GM10248 (cell line): ENCODE measurements around the gene COL8A1.

ENCODE experiments used
- CTCF ChIA-PET: fragments of 300-600 bp; sonication (Branson Sonifier 250); formaldehyde crosslinking; extraction: SDS; loops from one replicate; lab custom pipeline; 2021; ENCODE audit warnings: antibody characterized with exemption; lab: Yijun Ruan, JAX
- POLR2A ChIA-PET: fragments of 350-650 bp; sonication (Branson Sonifier 250); formaldehyde crosslinking; extraction: SDS; loops from one replicate; lab custom pipeline; 2020; ENCODE audit warnings: antibody characterized with exemption; lab: Yijun Ruan, JAX
- DNase-seq: peaks from one replicate; pipeline ENCODE4 v3.0.0; 2012; ENCODE audit errors: extremely low spot score
- TF ChIP-seq, protein P1 (sequence below): IDR thresholded peaks from 2 replicates; pipeline ENCODE4 v1.5.1; 2012; ENCODE audit warnings: mild to moderate bottlenecking, low read depth; ENCODE audit errors: extremely low read depth, missing control alignments, control extremely low read depth

The COL8A1 gene

DNA sequence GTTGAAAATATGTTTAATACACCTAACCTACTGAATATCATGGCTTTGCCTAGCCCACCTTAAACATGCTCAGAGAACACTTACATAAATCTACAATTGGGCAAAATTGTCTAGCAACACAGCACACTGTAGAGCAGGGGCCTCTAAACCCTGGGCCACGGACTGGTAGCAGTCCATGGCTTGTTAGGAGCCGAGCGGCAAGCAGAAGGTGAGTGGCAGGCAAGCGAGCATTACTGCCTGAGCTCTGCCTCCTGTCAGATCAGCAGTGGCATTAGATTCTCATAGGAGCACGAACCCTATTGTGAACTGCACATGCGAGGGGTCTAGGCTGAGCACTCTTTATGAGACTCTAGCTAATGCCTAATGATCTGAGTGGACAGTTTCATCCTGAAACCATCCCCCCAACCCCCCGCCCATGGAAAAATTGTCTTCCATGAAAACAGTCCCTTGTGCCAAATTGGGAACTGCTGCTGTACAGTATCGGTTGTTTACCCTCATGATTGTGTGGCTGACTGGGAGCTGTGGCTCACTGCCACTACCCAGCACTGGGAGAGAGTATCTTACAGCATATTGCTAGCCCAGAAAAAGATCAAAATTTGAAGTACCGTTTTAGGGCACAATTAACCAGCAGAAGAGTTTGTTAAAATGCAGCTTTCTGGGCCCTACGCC lies 205.3 kb downstream of the COL8A1 start:
- TF ChIP-seq, protein P1, sequence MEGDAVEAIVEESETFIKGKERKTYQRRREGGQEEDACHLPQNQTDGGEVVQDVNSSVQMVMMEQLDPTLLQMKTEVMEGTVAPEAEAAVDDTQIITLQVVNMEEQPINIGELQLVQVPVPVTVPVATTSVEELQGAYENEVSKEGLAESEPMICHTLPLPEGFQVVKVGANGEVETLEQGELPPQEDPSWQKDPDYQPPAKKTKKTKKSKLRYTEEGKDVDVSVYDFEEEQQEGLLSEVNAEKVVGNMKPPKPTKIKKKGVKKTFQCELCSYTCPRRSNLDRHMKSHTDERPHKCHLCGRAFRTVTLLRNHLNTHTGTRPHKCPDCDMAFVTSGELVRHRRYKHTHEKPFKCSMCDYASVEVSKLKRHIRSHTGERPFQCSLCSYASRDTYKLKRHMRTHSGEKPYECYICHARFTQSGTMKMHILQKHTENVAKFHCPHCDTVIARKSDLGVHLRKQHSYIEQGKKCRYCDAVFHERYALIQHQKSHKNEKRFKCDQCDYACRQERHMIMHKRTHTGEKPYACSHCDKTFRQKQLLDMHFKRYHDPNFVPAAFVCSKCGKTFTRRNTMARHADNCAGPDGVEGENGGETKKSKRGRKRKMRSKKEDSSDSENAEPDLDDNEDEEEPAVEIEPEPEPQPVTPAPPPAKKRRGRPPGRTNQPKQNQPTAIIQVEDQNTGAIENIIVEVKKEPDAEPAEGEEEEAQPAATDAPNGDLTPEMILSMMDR, result no peak
- ChIA-PET CTCF (interaction anchor here (0.6 to 2.6 kb wide), 34 partner anchors 8 to 505 kb away, joined by 3 to 39 read pairs (median 4); partner anchors contain the start of genes CMSS1 and TBC1D23), POLR2A (no interaction called here)
- no peak for DNase-seq

DNA sequence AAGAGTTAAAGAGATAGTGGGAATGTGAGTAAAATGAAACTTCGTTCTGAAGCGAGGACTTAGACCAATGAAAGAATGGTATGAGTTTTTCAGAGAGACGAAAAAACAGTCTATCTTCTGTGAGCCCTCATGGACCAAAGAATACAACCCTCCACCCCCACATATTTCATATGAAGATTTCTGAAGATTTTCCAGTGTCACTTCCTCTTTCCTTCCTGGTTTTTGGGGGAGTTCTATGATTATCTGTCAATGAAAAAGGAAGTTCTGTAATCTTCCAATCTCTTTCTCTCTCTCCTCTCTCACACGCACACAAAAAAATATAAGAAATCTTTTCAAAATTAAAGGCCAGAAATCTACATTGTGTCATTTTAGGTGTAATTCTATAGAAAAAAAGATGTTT lies 206.9 kb downstream of the COL8A1 start:
- ChIA-PET POLR2A (no interaction called here), CTCF (interaction anchor here (1.0 to 4.2 kb wide), 5 partner anchors 13 to 471 kb away, joined by 4 to 39 read pairs (median 18); no protein-coding TSS in a partner anchor)

DNA sequence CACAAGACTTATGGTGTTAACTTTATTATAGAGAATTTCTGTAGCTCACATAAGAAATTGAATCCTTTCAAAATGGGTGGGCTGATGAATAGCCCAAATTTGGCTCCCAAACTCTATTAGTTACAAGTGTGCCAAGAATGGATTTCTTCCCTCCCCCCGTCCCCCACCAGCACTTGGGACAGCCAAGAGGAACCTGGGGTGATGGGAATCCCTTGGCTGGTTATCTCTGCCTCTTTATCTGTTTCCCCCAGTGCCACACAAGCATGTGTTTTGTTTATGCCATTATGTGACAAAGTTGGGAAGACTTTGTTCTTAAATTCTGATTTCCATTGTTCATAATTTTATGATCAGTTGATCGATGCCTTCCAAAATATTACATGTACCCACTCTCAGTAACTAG lies 207.6 kb downstream of the COL8A1 start:
- POLR2A ChIA-PET, result no interaction called here
- no peak for DNase-seq

More for the DNA sequence above, 206.9 kb downstream of the COL8A1 start:
- TF ChIP-seq, protein P1, result no peak
- no peak for DNase-seq

DNA sequence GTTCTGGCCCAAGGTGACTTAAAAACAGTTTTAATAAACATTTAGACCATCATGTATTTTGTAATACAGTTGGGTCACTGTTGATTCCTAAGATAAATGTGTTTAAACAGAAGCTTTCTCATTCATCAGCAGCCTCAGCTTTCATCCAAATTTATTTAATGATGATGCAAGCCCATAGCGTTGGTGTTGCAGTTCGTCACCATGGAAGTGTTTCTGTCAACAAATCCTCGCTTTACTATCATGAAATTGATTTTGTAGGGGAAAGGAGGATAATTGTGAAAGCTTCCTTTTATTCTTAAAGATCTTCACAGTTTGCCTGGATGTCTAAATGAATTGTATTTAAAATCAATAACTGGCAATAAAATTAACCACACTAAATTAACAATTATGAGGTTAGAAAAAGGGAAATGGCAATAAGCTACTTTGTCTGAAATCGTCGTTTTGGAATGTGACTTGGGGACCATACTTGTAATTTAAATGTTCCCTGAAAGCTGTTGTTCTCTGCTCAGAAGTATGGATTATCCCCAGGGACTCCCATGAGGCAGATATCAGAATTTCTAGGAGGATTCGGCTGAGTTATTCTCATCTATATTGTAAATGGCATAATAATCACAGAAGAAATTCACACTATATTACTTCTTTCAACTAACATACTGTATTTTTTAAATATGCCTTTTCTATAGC lies 208.2 kb downstream of the COL8A1 start:
- no peak for DNase-seq
- CTCF ChIA-PET, result interaction anchor here (0.7 to 4.2 kb wide), 8 partner anchors 15 to 408 kb away, joined by 3 to 18 read pairs (median 4); no protein-coding TSS in a partner anchor
- POLR2A ChIA-PET, result interaction anchor here (0.7 kb wide), 1 partner anchor 760 kb away, joined by 4 read pairs; no protein-coding TSS in a partner anchor
- TF ChIP-seq, protein P1, result no peak

More for the DNA sequence above, 207.6 kb downstream of the COL8A1 start:
- CTCF ChIA-PET, result interaction anchor here (0.7 to 4.2 kb wide), 5 partner anchors 14 to 408 kb away, joined by 3 to 18 read pairs (median 5); no protein-coding TSS in a partner anchor
- TF ChIP-seq, protein P1, result no peak

DNA sequence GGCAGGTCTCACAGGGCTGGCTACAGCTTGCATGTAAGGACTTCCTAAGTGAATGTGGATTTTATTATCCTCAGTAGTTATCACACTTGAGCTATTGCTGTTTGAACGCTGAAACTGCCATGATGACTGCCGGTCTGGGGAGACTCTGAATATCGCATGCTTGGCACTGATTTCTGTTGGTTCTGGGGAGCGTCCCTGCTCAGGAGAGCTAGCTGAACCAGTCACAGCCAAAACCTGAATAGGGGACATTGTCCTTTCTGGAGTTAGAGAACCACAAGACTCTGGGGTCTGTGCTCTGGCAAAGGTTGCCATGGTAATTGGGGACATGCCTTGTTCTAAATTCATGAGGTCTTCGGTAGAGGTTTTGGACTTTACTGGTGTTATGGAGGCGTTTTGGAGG lies 210.0 kb downstream of the COL8A1 start:
- TF ChIP-seq, protein P1, result no peak
- DNase-seq, result no peak
- CTCF ChIA-PET, result interaction anchor here (4.2 kb wide), 1 partner anchor 17 kb away, joined by 18 read pairs; no protein-coding TSS in a partner anchor
- POLR2A ChIA-PET, result no interaction called here
